DND-41 (cell line): ENCODE measurements around the gene FAM131A.

Experiments used
- EZH2 ChIP-seq: IDR thresholded peaks from 3 replicates; pipeline ENCODE4 v1.6.1; 2012; ENCODE audit warnings: borderline replicate concordance, low read depth, mild to moderate bottlenecking, moderate library complexity, low read length, inconsistent platforms; ENCODE audit not compliant: severe bottlenecking
- TF ChIP-seq, protein P1 (sequence below): IDR thresholded peaks from 2 replicates; pipeline ENCODE4 v1.5.1; 2012; ENCODE audit warnings: borderline replicate concordance, low read length, moderate library complexity, mild to moderate bottlenecking; ENCODE audit not compliant: poor library complexity, severe bottlenecking; ENCODE audit errors: extremely low read depth

DNA sequence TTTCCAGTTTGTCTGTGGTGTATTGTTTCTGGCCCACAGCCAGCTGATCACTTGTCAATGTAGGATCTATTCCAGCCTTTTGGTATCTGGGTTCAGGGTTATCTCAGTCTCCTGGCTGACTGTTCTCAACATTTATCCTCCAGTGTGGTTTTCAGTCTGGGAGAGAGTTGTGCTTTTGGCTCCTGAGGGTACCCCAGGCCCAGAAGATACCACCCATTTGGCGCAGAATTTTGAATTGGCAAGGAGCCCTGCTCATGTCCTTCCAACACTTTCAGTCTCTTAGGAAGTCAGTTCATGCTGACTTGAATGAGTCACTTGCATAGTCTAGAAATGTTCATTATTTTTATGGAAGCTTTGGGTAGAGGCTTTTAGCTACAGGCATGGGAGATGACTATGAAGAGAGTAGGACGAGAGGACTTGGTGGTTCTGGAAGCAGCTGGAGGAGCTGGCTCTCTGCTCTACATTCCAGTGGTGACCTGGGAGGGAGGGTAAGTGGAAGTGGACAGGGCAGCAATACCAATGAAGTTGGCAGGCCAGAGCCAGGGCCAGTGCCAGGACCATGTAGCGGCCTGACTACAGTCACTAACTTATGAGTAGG is 31.3 kb downstream of the FAM131A start:
- TF ChIP-seq, protein P1, sequence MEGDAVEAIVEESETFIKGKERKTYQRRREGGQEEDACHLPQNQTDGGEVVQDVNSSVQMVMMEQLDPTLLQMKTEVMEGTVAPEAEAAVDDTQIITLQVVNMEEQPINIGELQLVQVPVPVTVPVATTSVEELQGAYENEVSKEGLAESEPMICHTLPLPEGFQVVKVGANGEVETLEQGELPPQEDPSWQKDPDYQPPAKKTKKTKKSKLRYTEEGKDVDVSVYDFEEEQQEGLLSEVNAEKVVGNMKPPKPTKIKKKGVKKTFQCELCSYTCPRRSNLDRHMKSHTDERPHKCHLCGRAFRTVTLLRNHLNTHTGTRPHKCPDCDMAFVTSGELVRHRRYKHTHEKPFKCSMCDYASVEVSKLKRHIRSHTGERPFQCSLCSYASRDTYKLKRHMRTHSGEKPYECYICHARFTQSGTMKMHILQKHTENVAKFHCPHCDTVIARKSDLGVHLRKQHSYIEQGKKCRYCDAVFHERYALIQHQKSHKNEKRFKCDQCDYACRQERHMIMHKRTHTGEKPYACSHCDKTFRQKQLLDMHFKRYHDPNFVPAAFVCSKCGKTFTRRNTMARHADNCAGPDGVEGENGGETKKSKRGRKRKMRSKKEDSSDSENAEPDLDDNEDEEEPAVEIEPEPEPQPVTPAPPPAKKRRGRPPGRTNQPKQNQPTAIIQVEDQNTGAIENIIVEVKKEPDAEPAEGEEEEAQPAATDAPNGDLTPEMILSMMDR = no peak
- no peak for TF ChIP-seq EZH2
